Spleen (tissue), 7 donors: ENCODE results near the gene RASA3.

Experiments used
- CTCF ChIP-seq, 11 experiments: fragments of 200-600 bp in 7 of 11; fragments of 450-650 bp in 4 of 11; sonication (generic) in 4 of 11; IDR thresholded peaks in 8 of 11; conservative IDR thresholded peaks in 3 of 11; 1 replicate in 7 of 11; 2 replicates in 4 of 11; pipeline versions ENCODE4 v1.4.0 to v1.8.0; 2016 to 2021; ENCODE audit warnings: antibody characterized with exemption in 11 of 11, inconsistent platforms in 4 of 11, mild to moderate bottlenecking in 1 of 11
- POLR2A ChIP-seq, 3 donors: fragments of 450-650 bp; IDR thresholded peaks; one replicate each; pipeline ENCODE4 v1.5.1; 2017; ENCODE audit warnings: antibody characterized with exemption in 3 of 3, mild to moderate bottlenecking in 1 of 3
- POLR2AphosphoS5 ChIP-seq, 3 donors: sonication (generic); formaldehyde crosslinking; IDR thresholded peaks; one replicate each; pipeline ENCODE4 v1.5.1; 2017; ENCODE audit warnings: antibody characterized with exemption in 3 of 3
- donor health status: DM: no; HTN: no; CAD: no; lungs with moderate emphysema.
- donor health status: DM: no; HTN: no; CAD: no.
- donor health status: DM: no; HTN: no; CAD: no.

DNA sequence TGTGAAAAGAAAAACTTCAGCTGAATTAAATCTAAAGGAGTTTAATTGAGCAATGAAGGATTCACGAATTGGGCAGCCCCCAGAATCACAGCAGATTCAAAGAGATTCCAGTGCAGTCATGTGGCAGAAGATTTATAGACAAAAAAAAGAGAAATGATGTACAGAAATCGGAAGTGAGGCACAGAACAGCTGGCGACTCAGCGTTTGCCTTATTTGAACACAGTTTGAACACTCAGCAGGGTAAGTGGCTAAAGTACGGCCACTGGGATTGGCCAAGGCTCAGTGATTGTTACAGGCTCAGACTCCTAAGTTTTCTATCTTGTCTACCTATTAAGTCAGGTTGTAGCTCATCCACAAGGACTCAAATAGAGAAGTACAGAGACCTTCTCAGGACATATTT is 35.0 kb upstream of the RASA3 start:
- TF ChIP-seq CTCF (IDR thresholded peaks at IDR 0.05 in 8 of 11, conservative IDR thresholded peaks at IDR 0.05 in 3 of 11) (no peak), POLR2A (IDR thresholded peaks at IDR 0.05) (no peak), POLR2AphosphoS5 (IDR thresholded peaks at IDR 0.05) (no peak)
